A549 (cell line): ENCODE data around the gene BTBD2. TPM values are rescaled to one million over a fixed set of nuclear protein-coding genes. Genes with fewer than 3 reads are reported as not detected.
A peak's percentile ranks its signal among the peaks of the same experiment; 100 is the strongest.

Experiments
- ATAC-seq, 2 experiments: fragments of 200-7000 bp in 1 of 2; fragments of >200 bp in 1 of 2; cut with Nextera tagmentation in 1 of 2; cut with Tn5 transposase in 1 of 2; 3 replicates each; pipeline versions ENCODE4 v1.8.0 to v1.9.1; 2018 to 2020; ENCODE audit warnings: mild to moderate bottlenecking in 1 of 2, moderate library complexity in 1 of 2
- CTCF ChIA-PET: fragments of 300-600 bp; sonication (Branson Sonifier 250); formaldehyde crosslinking; extraction: SDS; loops from one replicate; lab custom pipeline; 2021; ENCODE audit warnings: antibody characterized with exemption, inconsistent platforms; lab: Yijun Ruan, JAX
- POLR2A ChIA-PET: fragments of 350-600 bp; formaldehyde crosslinking; extraction: SDS; loops from one replicate; lab custom pipeline; 2021; ENCODE audit warnings: antibody characterized with exemption, inconsistent platforms; lab: Yijun Ruan, JAX
- DNase-seq, 2 experiments: peaks; one replicate each; pipeline versions ENCODE4 v3.0.0 to v3.0.0-alpha.2; 2011 to 2016; ENCODE audit warnings: low read depth in 1 of 2, low spot score in 1 of 2
- FAIRE-seq: peaks from 2 replicates; lab custom pipeline; 2011; peaks lifted over from hg19 to GRCh38; lab: Jason Lieb, UNC
- H3K27ac ChIP-seq, 2 experiments: fragments of >200 bp; sonication (Bioruptor Twin); formaldehyde crosslinking; 3 replicates each; pipeline ENCODE4 v1.5.1; 2016 to 2017
- H3K4me1 ChIP-seq: fragments of >200 bp; sonication (Bioruptor Twin); formaldehyde crosslinking; 3 replicates; pipeline ENCODE4 v1.6.1; 2016
- H3K4me2 ChIP-seq: fragments of >200 bp; sonication (Bioruptor Twin); formaldehyde crosslinking; 3 replicates; pipeline ENCODE4 v1.6.1; 2016
- H3K4me3 ChIP-seq: fragments of >200 bp; sonication (Bioruptor Twin); formaldehyde crosslinking; 3 replicates; pipeline ENCODE4 v1.5.1; 2016
- H3K9me3 ChIP-seq: fragments of >200 bp; sonication (Bioruptor Twin); formaldehyde crosslinking; 3 replicates; pipeline ENCODE4 v1.6.1; 2016
- CBX2 ChIP-seq: fragments of 200-600 bp; sonication (generic); IDR thresholded peaks from 2 replicates; pipeline ENCODE4 v1.6.1; 2016; ENCODE audit warnings: low read depth, mild to moderate bottlenecking, borderline replicate concordance
- CBX8 ChIP-seq: fragments of 200-600 bp; sonication (generic); IDR thresholded peaks from 2 replicates; pipeline ENCODE4 v1.6.1; 2016
- CEBPB ChIP-seq, 2 experiments: fragments of >200 bp in 1 of 2; sonication (Bioruptor Twin) in 1 of 2; formaldehyde crosslinking in 1 of 2; IDR thresholded peaks; 2 replicates each; pipeline ENCODE4 v1.6.1; 2012 to 2016
- EP300 ChIP-seq, 2 experiments: fragments of >200 bp; sonication (Bioruptor Twin); formaldehyde crosslinking; IDR thresholded peaks; 2 replicates in 1 of 2; 3 replicates in 1 of 2; pipeline ENCODE4 v1.6.1; 2016 to 2017
- GATA3 ChIP-seq: IDR thresholded peaks from 2 replicates; pipeline ENCODE4 v1.6.1; 2012; ENCODE audit warnings: borderline replicate concordance
- HEYL ChIP-seq: fragments of 250-450 bp; sonication (Bioruptor Pico); IDR thresholded peaks from 2 replicates; pipeline ENCODE4 v1.8.0; 2021; ENCODE audit warnings: mild to moderate bottlenecking, moderate library complexity
- JUN ChIP-seq, 2 experiments: fragments of >200 bp; sonication (Bioruptor Twin); formaldehyde crosslinking; IDR thresholded peaks; 2 replicates in 1 of 2; 3 replicates in 1 of 2; pipeline ENCODE4 v1.6.1; 2016 to 2017
- KDM5A ChIP-seq: fragments of 200-600 bp; sonication (generic); IDR thresholded peaks from 2 replicates; pipeline ENCODE4 v1.6.1; 2016; ENCODE audit warnings: antibody characterized with exemption, mild to moderate bottlenecking
- MAFK ChIP-seq: fragments of 450-650 bp; IDR thresholded peaks from 2 replicates; pipeline ENCODE4 v1.6.1; 2014; ENCODE audit not compliant: partially characterized antibody
- MAZ ChIP-seq: fragments of 150-350 bp; IDR thresholded peaks from 2 replicates; pipeline ENCODE4 v1.6.1; 2014; ENCODE audit warnings: antibody characterized with exemption, low read depth, low read length, borderline replicate concordance
- MYC ChIP-seq: IDR thresholded peaks from 2 replicates; pipeline ENCODE4 v1.6.1; 2012; ENCODE audit warnings: mild to moderate bottlenecking, inconsistent platforms, low read length, improper control_type of control experiment, borderline replicate concordance
- NFE2L2 ChIP-seq: fragments of 150-350 bp; conservative IDR thresholded peaks from 2 replicates; pipeline ENCODE4 v1.6.1; 2014; ENCODE audit warnings: low read length
- NPAS2 ChIP-seq: fragments of 250-450 bp; sonication (Bioruptor Pico); IDR thresholded peaks from 2 replicates; pipeline ENCODE4 v1.8.0; 2022; ENCODE audit warnings: mild to moderate bottlenecking, moderate library complexity, borderline replicate concordance
- POLR2A ChIP-seq: IDR thresholded peaks from 2 replicates; pipeline ENCODE4 v1.6.1; 2012; ENCODE audit warnings: mild to moderate bottlenecking, low read length
- RARB ChIP-seq: fragments of 250-450 bp; sonication (Bioruptor Pico); IDR thresholded peaks from 2 replicates; pipeline ENCODE4 v1.8.0; 2021; ENCODE audit warnings: mild to moderate bottlenecking, moderate library complexity
- RCOR1 ChIP-seq: fragments of 150-350 bp; IDR thresholded peaks from 2 replicates; pipeline ENCODE4 v1.6.1; 2014; ENCODE audit warnings: antibody characterized with exemption, low read length, low read depth
- ZFP36 ChIP-seq: fragments of 450-650 bp; IDR thresholded peaks from 2 replicates; pipeline ENCODE4 v1.6.1; 2014; ENCODE audit warnings: borderline replicate concordance; ENCODE audit not compliant: partially characterized antibody
- ZNF302 ChIP-seq: fragments of 250-450 bp; sonication (Bioruptor Pico); IDR thresholded peaks from 2 replicates; pipeline ENCODE4 v1.9.0; 2021; ENCODE audit warnings: inconsistent platforms, mild to moderate bottlenecking, moderate library complexity
- WGBS: methylation state at CpG from one replicate; pipeline ENCODE4 v1.1.6; 2017; ENCODE audit errors: missing lambda C conversion rate; 5-methylcytosine and 5-hydroxymethylcytosine counted together
- polyA plus RNA-seq, 4 experiments: library from polyadenylated mRNA; depleted of rRNA in 3 of 4; stranded (reverse); fragments of >200 nt; fragmentation: RNase III in 1 of 4; extraction: RNeasy Plus Mini Kit Qiagen cat#74134 plus additional on column Dnase treatment in 1 of 4; gene quantifications; 2 replicates in 3 of 4; 3 replicates in 1 of 4; pipeline ENCODE4 v1.2.3, GENCODE V29; 2011 to 2017
- TF ChIP-seq, protein P1 (sequence below): IDR thresholded peaks from 2 replicates; pipeline ENCODE4 v1.6.1; 2012; ENCODE audit warnings: low read depth, borderline replicate concordance
- TF ChIP-seq, protein P2 (sequence below): IDR thresholded peaks from 2 replicates; pipeline ENCODE4 v1.6.1; 2012

The BTBD2 gene
- polyA plus RNA-seq, 2 of the 4 experiments (the other 2 are of a cell fraction): 16.3 to 29.6 TPM

DNA sequence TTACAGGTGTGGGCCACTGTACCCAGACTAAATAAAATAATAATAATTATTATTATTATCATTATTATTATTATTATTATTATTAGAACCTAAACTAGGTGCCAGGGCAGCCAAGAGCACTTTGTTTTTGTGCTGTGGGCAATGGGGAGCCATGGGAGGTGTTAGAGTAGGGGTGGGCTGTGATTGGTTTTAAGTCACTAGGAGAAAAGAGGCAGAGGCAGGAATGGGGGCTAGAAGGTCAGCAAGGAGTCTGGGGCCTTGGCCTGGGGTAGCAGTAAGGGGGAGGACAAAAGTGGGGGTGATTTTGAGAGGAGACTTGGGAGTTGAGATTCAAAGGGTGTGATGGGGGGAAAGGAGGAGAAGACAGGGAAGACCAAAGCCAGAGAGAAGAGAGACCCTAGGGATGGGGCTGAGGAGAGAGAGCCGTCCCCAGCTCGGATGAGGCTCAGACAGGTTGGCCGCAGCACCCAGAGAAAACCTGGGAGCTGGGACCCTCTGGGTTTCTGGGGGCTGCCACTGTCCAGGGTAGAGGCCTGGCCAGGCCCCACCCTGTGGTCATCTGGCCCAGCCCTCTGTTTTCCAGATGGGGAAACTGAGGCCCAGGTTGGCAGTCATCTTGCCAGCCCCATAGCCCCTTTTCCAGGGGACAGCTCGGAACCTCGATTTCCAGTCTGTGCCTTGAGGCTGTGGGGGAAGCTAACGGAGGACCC is 17.8 kb upstream of the BTBD2 start:
- Histone ChIP-seq H3K27ac (peak overlapping the region; percentile 91 to 93), H3K4me1 (peaks cover 24% of the 10 kb centered on the region), H3K4me3 (peak overlapping the region; percentile 29; the same call in 2 of the 3 replicates), H3K9me3 (peaks cover 9% of the 10 kb centered on the region), H3K4me2 (peak overlapping the region; percentile 97)
- TF ChIP-seq ZFP36: peak; percentile 54
- no peak for TF ChIP-seq MAFK
- 94% methylated on average over 6 of the region's 6 CpGs for WGBS
- DNase-seq (no peak), ATAC-seq (no peak), FAIRE-seq (no peak)
- CTCF ChIA-PET: interaction anchor here (0.8 to 2.7 kb wide), 4 partner anchors 14 to 36 kb away, joined by 3 to 12 read pairs (median 8); partner anchors contain the start of gene MKNK2
- POLR2A ChIA-PET: interaction anchor here (1.4 to 2.1 kb wide), 3 partner anchors 9 to 27 kb away, joined by 3 to 13 read pairs (median 9); no protein-coding TSS in a partner anchor

DNA sequence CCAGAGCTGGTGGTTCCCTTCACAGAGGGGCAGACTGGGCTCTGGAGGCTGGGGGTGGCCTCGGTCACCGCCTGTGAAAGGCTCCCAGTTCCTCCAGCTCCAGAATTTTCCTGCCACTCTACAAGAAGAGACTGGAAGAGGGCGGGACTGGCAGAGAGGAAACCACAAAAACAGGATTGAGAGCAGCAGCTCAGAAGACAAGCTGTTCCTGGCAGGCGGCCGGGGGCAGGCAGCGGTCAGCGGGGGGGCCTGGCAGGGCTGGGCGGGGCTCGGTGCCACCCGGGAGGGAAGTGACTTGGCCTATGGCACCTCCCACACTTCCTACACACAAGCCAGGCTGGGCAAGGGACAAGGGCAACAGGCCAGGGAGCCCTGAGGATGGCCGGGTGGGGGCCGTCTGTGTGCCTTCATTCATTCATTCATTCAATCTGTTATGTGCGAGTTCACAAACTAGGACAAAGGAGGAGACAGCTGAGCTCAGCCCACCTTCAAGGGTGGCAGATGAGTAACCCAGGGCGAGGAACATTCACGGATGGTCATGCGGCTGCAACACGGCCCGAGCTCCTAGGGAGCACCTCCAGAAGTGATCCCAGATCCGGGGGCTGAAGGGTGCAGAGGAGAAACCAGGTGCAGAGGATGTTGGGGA is 16.9 kb upstream of the BTBD2 start:
- peaks cover 29% of the 10 kb centered on the region for H3K4me1 ChIP-seq
- ATAC-seq (peak; percentile 86 to 88), FAIRE-seq (no peak), DNase-seq (peak; percentile 59 to 88)
- H3K9me3 ChIP-seq: peaks cover 9% of the 10 kb centered on the region
- 1% methylated on average over 14 of the region's 19 CpGs for WGBS
- peak overlapping the region; percentile 29 for H3K4me3 ChIP-seq
- H3K4me2 ChIP-seq: peak overlapping the region; percentile 97
- no peak for TF ChIP-seq GATA3
- TF ChIP-seq RCOR1: no peak
- no peak for TF ChIP-seq EP300 (IDR thresholded peaks at IDR 0.05)
- no peak for TF ChIP-seq CBX8
- peak; percentile 38; the same call in 1 of the 2 replicates for TF ChIP-seq POLR2A
- no peak for TF ChIP-seq KDM5A
- no peak for TF ChIP-seq HEYL
- no peak for TF ChIP-seq NFE2L2
- TF ChIP-seq NPAS2: no peak
- TF ChIP-seq JUN (IDR thresholded peaks at IDR 0.05): peak in 1 of 2 experiments; percentile 58; a peak in 2 of 5 replicates
- TF ChIP-seq MAZ: no peak
- TF ChIP-seq, protein P1, sequence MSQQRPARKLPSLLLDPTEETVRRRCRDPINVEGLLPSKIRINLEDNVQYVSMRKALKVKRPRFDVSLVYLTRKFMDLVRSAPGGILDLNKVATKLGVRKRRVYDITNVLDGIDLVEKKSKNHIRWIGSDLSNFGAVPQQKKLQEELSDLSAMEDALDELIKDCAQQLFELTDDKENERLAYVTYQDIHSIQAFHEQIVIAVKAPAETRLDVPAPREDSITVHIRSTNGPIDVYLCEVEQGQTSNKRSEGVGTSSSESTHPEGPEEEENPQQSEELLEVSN: 0 out of 2 replicates have a peak, but pooled peaks have one; percentile 26
- TF ChIP-seq MYC: no peak
- no peak for TF ChIP-seq ZNF302
- TF ChIP-seq CBX2: no peak
- TF ChIP-seq, protein P2, sequence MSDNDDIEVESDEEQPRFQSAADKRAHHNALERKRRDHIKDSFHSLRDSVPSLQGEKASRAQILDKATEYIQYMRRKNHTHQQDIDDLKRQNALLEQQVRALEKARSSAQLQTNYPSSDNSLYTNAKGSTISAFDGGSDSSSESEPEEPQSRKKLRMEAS: peak; percentile 53
- POLR2A ChIA-PET: interaction anchor here (0.6 to 2.1 kb wide), 4 partner anchors 10 to 1009 kb away, joined by 3 to 13 read pairs (median 6); no protein-coding TSS in a partner anchor
- peak overlapping the region; percentile 91 to 93 for H3K27ac ChIP-seq
- CTCF ChIA-PET: interaction anchor here (0.5 to 4.9 kb wide), 7 partner anchors 9 to 123 kb away, joined by 3 to 30 read pairs (median 3); no protein-coding TSS in a partner anchor

DNA sequence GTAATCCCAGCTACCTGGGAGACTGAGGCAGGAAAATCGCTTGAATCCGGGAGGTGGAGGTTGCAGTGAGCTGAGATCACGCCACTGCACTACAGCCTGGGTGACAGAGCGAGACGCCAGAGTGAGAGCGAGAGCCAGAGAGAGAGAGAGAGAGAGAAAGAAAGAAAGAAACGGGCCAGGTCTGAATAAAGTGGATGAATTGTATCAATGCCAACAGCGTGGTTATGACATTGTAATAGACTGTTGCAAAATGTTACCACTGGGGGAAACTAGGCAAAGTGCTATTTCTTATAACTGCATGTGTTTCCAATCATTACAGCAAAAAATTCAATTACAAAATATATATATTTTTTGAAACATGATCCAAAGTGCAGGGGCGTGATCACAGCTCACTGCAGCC is 11.8 kb upstream of the BTBD2 start:
- ATAC-seq (no peak), DNase-seq (no peak), FAIRE-seq (no peak)
- H3K9me3 ChIP-seq: peaks cover 5% of the 10 kb centered on the region; the same call in 1 of the 3 replicates
- H3K4me1 ChIP-seq: peaks cover 19% of the 10 kb centered on the region
- no peak overlapping the region for H3K4me2 ChIP-seq
- 0 out of 6 replicates have a peak overlapping the region, but pooled peaks of 1 of the 2 experiments have one; percentile 16 for H3K27ac ChIP-seq
- no peak overlapping the region for H3K4me3 ChIP-seq
- TF ChIP-seq RARB (CRISPR knock-in tag) (no peak), CEBPB (IDR thresholded peaks at IDR 0.05) (0 out of 4 replicates have a peak, but pooled peaks of 1 of the 2 experiments have one; percentile 42)
- CTCF ChIA-PET: interaction anchor here (0.8 to 4.4 kb wide), 3 partner anchors 8 to 45 kb away, joined by 3 to 20 read pairs (median 5); no protein-coding TSS in a partner anchor
- WGBS: 79% methylated on average over 9 of the region's 9 CpGs
- POLR2A ChIA-PET: no interaction called here
